ENCODE results near the gene SRSF12. TPM values are rescaled to one million over a fixed set of nuclear protein-coding genes. Genes with fewer than 3 reads are reported as not detected.

SRSF12 gene
- total RNA-seq, 2 donors from 2014 or later, result 1.0 to 5.7 TPM

- H3K4me1 ChIP-seq (replicated peaks), result no peaks in the 10 kb centered on the region
- DNase-seq (ENCODE audit: low spot score), result no peak
- H3K27me3 ChIP-seq (replicated peaks; ENCODE audit: insufficient read depth), result no peaks in the 10 kb centered on the region
- H3K9me3 ChIP-seq, result no peaks in the 10 kb centered on the region
- H3K4me3 ChIP-seq, result no peak overlapping the region
- 87% methylated on average over 12 of the region's 12 CpGs for WGBS
- peaks cover 0 to 4% of the 10 kb centered on the region in 2 donors for H3K36me3 ChIP-seq
- TF ChIP-seq POLR2AphosphoS5 (IDR thresholded peaks at IDR 0.05) (no peak), CTCF (IDR thresholded peaks at IDR 0.05) (no peak), POLR2A (IDR thresholded peaks at IDR 0.05) (no peak)
- no peak overlapping the region for H3K27ac ChIP-seq
- intact Hi-C loops (cut with DNase I), result no loop called here
Measured at GRCh38 chr6:89085409-89086205, 32.3 kb downstream of the SRSF12 start.

- H3K4me1 ChIP-seq (replicated peaks), result no peaks in the 10 kb centered on the region
- no peaks in the 10 kb centered on the region for H3K9me3 ChIP-seq
- H3K27ac ChIP-seq, result no peak overlapping the region
- no peaks in the 10 kb centered on the region for H3K27me3 ChIP-seq (replicated peaks; ENCODE audit: insufficient read depth)
- DNase-seq (ENCODE audit: low spot score), result no peak
- WGBS, result 48% methylated on average over 3 of the region's 3 CpGs
- H3K4me3 ChIP-seq, result no peak overlapping the region
- H3K36me3 ChIP-seq, result peaks cover 0 to 4% of the 10 kb centered on the region in 2 donors
- TF ChIP-seq POLR2AphosphoS5 (IDR thresholded peaks at IDR 0.05) (no peak), POLR2A (IDR thresholded peaks at IDR 0.05) (no peak), CTCF (IDR thresholded peaks at IDR 0.05) (no peak)
- intact Hi-C loops (cut with DNase I), result loop anchor here (5.0 kb wide), 6 partner anchors 32 to 267 kb away; partner anchors contain the start of genes PM20D2, SRSF12 and UBE2J1
Measured at GRCh38 chr6:89084954-89085353, 32.9 kb downstream of the SRSF12 start.

GRCh38 chr6:89084542-89084941 is 33.3 kb downstream of the SRSF12 start:
- DNase-seq (ENCODE audit: low spot score), result no peak
- Histone ChIP-seq H3K36me3 (peaks cover 0 to 4% of the 10 kb centered on the region in 2 donors), H3K4me1 (replicated peaks) (no peaks in the 10 kb centered on the region), H3K4me3 (no peak overlapping the region), H3K27ac (no peak overlapping the region), H3K27me3 (replicated peaks; ENCODE audit: insufficient read depth) (no peaks in the 10 kb centered on the region), H3K9me3 (no peaks in the 10 kb centered on the region)
- no peak for TF ChIP-seq POLR2AphosphoS5 (IDR thresholded peaks at IDR 0.05)
- no peak for TF ChIP-seq POLR2A (IDR thresholded peaks at IDR 0.05)
- TF ChIP-seq CTCF (IDR thresholded peaks at IDR 0.05), result no peak
- intact Hi-C loops (cut with DNase I), result loop anchor here (5.0 kb wide), 6 partner anchors 33 to 268 kb away; partner anchors contain the start of genes PM20D2, SRSF12 and UBE2J1

- 0% methylated on average over 9 of the region's 9 CpGs for WGBS
- Histone ChIP-seq H3K27ac (peak overlapping the region; percentile 100), H3K4me3 (peak overlapping the region; percentile 100), H3K9me3 (no peaks in the 10 kb centered on the region), H3K36me3 (peaks cover 0 to 4% of the 10 kb centered on the region in 2 donors), H3K27me3 (replicated peaks; ENCODE audit: insufficient read depth) (no peaks in the 10 kb centered on the region), H3K4me1 (replicated peaks) (no peaks in the 10 kb centered on the region)
- intact Hi-C loops (cut with DNase I), result loop anchor here (5.0 kb wide), 6 partner anchors 35 to 270 kb away; partner anchors contain the start of genes PM20D2, SRSF12 and UBE2J1
- TF ChIP-seq POLR2AphosphoS5 (IDR thresholded peaks at IDR 0.05) (no peak), POLR2A (IDR thresholded peaks at IDR 0.05) (peak; percentile 15), CTCF (IDR thresholded peaks at IDR 0.05) (no peak)
- DNase-seq (ENCODE audit: low spot score), result peak; percentile 15
Measured at GRCh38 chr6:89082486-89082891, 35.4 kb downstream of the SRSF12 start.

Measured in prostate gland (tissue), 2 donors.